MCF 10A (cell line): ENCODE measurements around the gene RLN3. TPM values are rescaled to one million over a fixed set of nuclear protein-coding genes. Genes with fewer than 3 reads are reported as not detected.

Source experiments
- BruUV-seq: library from RNA; stranded (reverse); fragments of 400-500 nt; replicated peaks from 2 replicates; lab custom pipeline; 2021; lab: Mats Ljungman, UMichigan
- CTCF ChIA-PET: fragments of 300-600 bp; sonication (Branson Sonifier 250); formaldehyde crosslinking; extraction: SDS; loops from one replicate; lab custom pipeline; 2021; ENCODE audit warnings: antibody characterized with exemption, inconsistent platforms; lab: Yijun Ruan, JAX
- POLR2A ChIA-PET: fragments of 300-600, 350-650 bp; sonication (Branson Sonifier 250); formaldehyde crosslinking; extraction: SDS; loops from one replicate; lab custom pipeline; 2020; ENCODE audit warnings: antibody characterized with exemption, inconsistent platforms; lab: Yijun Ruan, JAX
- DNase-seq: peaks from one replicate; pipeline ENCODE4 v3.0.0-alpha.2; 2018; ENCODE audit not compliant: unreplicated experiment
- H3K27ac Mint-ChIP-seq: one replicate; pipeline ENCODE4 v1.8.0; 2022; ENCODE audit warnings: mild to moderate bottlenecking, low read depth, mixed read lengths; ENCODE audit not compliant: unreplicated experiment
- H3K27me3 Mint-ChIP-seq: one replicate; pipeline ENCODE4 v1.8.0; 2022; ENCODE audit warnings: mixed read lengths; ENCODE audit not compliant: insufficient read depth, unreplicated experiment
- H3K36me3 Mint-ChIP-seq: one replicate; pipeline ENCODE4 v1.8.0; 2022; ENCODE audit warnings: mild to moderate bottlenecking, moderate library complexity, mixed read lengths; ENCODE audit not compliant: insufficient read depth, unreplicated experiment
- H3K4me1 Mint-ChIP-seq: one replicate; pipeline ENCODE4 v1.8.0; 2022; ENCODE audit warnings: mixed read lengths; ENCODE audit not compliant: insufficient read depth, unreplicated experiment
- H3K4me3 Mint-ChIP-seq: one replicate; pipeline ENCODE4 v1.8.0; 2022; ENCODE audit warnings: mild to moderate bottlenecking, moderate library complexity, mixed read lengths; ENCODE audit not compliant: unreplicated experiment
- H3K9me3 Mint-ChIP-seq: one replicate; pipeline ENCODE4 v1.8.0; 2022; ENCODE audit warnings: mixed read lengths; ENCODE audit not compliant: unreplicated experiment
- CTCF ChIP-seq: fragments of 200-600 bp; IDR thresholded peaks from one replicate; pipeline ENCODE4 v1.8.0; 2022; ENCODE audit warnings: antibody characterized with exemption, mild to moderate bottlenecking; ENCODE audit not compliant: unreplicated experiment
- intact Hi-C: fragments of 100-400 bp; cut with micrococcal nuclease; formaldehyde crosslinking; loops from 2 replicates; pipeline ENCODE4 v1.14.1; 2022
- total RNA-seq: library from RNA; stranded (reverse); gene quantifications from 2 replicates; pipeline ENCODE4 v1.2.3, GENCODE V29; 2022

The RLN3 gene
- total RNA-seq, 1 experiment from 2014 or later = not detected

GRCh38 chr19:13980340-13980739 lies 47.6 kb upstream of the RLN3 start:
- ChIA-PET POLR2A (no interaction called here), CTCF (interaction anchor here (0.6 kb wide), 2 partner anchors 13 to 101 kb away, joined by 3 to 4 read pairs; no protein-coding TSS in a partner anchor)
- no peak overlapping the region for H3K27ac Mint-ChIP-seq
- H3K4me1 Mint-ChIP-seq = no peaks in the 10 kb centered on the region
- no peaks in the 10 kb centered on the region for H3K9me3 Mint-ChIP-seq
- no TSS peak for BruUV-seq
- no peaks in the 10 kb centered on the region for H3K27me3 Mint-ChIP-seq
- no peak for DNase-seq
- H3K36me3 Mint-ChIP-seq = peaks cover 23% of the 10 kb centered on the region
- intact Hi-C loops = no loop called here
- H3K4me3 Mint-ChIP-seq = no peak overlapping the region
- no peak for TF ChIP-seq CTCF

- CTCF ChIA-PET = interaction anchor here (0.6 to 0.7 kb wide), 2 partner anchors 13 to 28 kb away, joined by 3 to 4 read pairs; no protein-coding TSS in a partner anchor
- no peak overlapping the region for H3K27ac Mint-ChIP-seq
- no peak for DNase-seq
- no peak overlapping the region for H3K4me3 Mint-ChIP-seq
- no peak for TF ChIP-seq CTCF
- no peaks in the 10 kb centered on the region for H3K9me3 Mint-ChIP-seq
- no peaks in the 10 kb centered on the region for H3K27me3 Mint-ChIP-seq
- H3K36me3 Mint-ChIP-seq = peaks cover 16% of the 10 kb centered on the region
- intact Hi-C loops = no loop called here
- BruUV-seq = no TSS peak
- POLR2A ChIA-PET = no interaction called here
- H3K4me1 Mint-ChIP-seq = no peaks in the 10 kb centered on the region
These were observed 46.9 kb upstream of the RLN3 start for GRCh38 chr19:13981021-13981420.

GRCh38 chr19:13981467-13981866 lies 46.5 kb upstream of the RLN3 start:
- ChIA-PET POLR2A (no interaction called here), CTCF (no interaction called here)
- Mint-ChIP-seq H3K27ac (no peak overlapping the region), H3K27me3 (no peaks in the 10 kb centered on the region), H3K4me3 (no peak overlapping the region), H3K9me3 (no peaks in the 10 kb centered on the region), H3K4me1 (no peaks in the 10 kb centered on the region), H3K36me3 (peaks cover 14% of the 10 kb centered on the region)
- intact Hi-C loops = no loop called here
- TF ChIP-seq CTCF = no peak
- DNase-seq = no peak
- no TSS peak for BruUV-seq

- no peaks in the 10 kb centered on the region for H3K27me3 Mint-ChIP-seq
- H3K4me1 Mint-ChIP-seq = no peaks in the 10 kb centered on the region
- no peak for TF ChIP-seq CTCF
- no peak overlapping the region for H3K4me3 Mint-ChIP-seq
- DNase-seq = no peak
- BruUV-seq = no TSS peak
- no peaks in the 10 kb centered on the region for H3K9me3 Mint-ChIP-seq
- peaks cover 11% of the 10 kb centered on the region for H3K36me3 Mint-ChIP-seq
- CTCF ChIA-PET = no interaction called here
- intact Hi-C loops = no loop called here
- POLR2A ChIA-PET = no interaction called here
- no peak overlapping the region for H3K27ac Mint-ChIP-seq
These were observed 45.9 kb upstream of the RLN3 start for GRCh38 chr19:13981988-13982501.
